H9 (cell line): ENCODE measurements around the gene TMEM169. TPM values are rescaled to one million over a fixed set of nuclear protein-coding genes. Genes with fewer than 3 reads are reported as not detected.

Experiments used
- DNase-seq: peaks from one replicate; pipeline ENCODE4 v3.0.0-alpha.2; 2017
- H2AFZ ChIP-seq: one replicate; pipeline ENCODE4 v1.6.1; 2013; ENCODE audit warnings: mild to moderate bottlenecking, low read length, control low read depth, moderate library complexity
- H2AK5ac ChIP-seq: 2 replicates; pipeline ENCODE4 v1.6.1; 2013; ENCODE audit warnings: low read length, control low read depth, mixed read lengths; ENCODE audit not compliant: insufficient read length
- H2BK120ac ChIP-seq: one replicate; pipeline ENCODE4 v1.6.1; 2013; ENCODE audit warnings: low read depth, mild to moderate bottlenecking, low read length, control low read depth, inconsistent platforms; ENCODE audit not compliant: poor library complexity, severe bottlenecking
- H2BK12ac ChIP-seq: 2 replicates; pipeline ENCODE4 v1.6.1; 2013; ENCODE audit warnings: low read length, control low read depth, mixed read lengths, low read depth; ENCODE audit not compliant: insufficient read length
- H2BK15ac ChIP-seq: 2 replicates; pipeline ENCODE4 v1.6.1; 2013; ENCODE audit warnings: low read depth, low read length, control low read depth
- H2BK20ac ChIP-seq: one replicate; pipeline ENCODE4 v1.6.1; 2013; ENCODE audit warnings: low read depth, mild to moderate bottlenecking, low read length, control low read depth, inconsistent platforms; ENCODE audit not compliant: poor library complexity, severe bottlenecking
- H2BK5ac ChIP-seq: 2 replicates; pipeline ENCODE4 v1.6.1; 2013; ENCODE audit warnings: low read length, control low read depth, mixed read lengths; ENCODE audit not compliant: insufficient read length
- H3K14ac ChIP-seq: 2 replicates; pipeline ENCODE4 v1.6.1; 2013; ENCODE audit warnings: low read length, control low read depth; ENCODE audit not compliant: insufficient read depth
- H3K18ac ChIP-seq: 2 replicates; pipeline ENCODE4 v1.6.1; 2013; ENCODE audit warnings: low read depth, mild to moderate bottlenecking, mixed read lengths, low read length, control low read depth; ENCODE audit not compliant: insufficient read length
- H3K23ac ChIP-seq: 2 replicates; pipeline ENCODE4 v1.6.1; 2013; ENCODE audit warnings: low read length, control low read depth, mixed read lengths, low read depth; ENCODE audit not compliant: insufficient read length
- H3K23me2 ChIP-seq: 2 replicates; pipeline ENCODE4 v1.6.1; 2013; ENCODE audit warnings: low read depth, mild to moderate bottlenecking, mixed read lengths, low read length, control low read depth; ENCODE audit not compliant: insufficient read length, poor library complexity, severe bottlenecking
- H3K27ac ChIP-seq: 2 replicates; pipeline ENCODE4 v1.5.1; 2013; ENCODE audit warnings: low read length, control low read depth, mixed read lengths, low read depth; ENCODE audit not compliant: insufficient read length
- H3K27me3 ChIP-seq: 2 replicates; pipeline ENCODE4 v1.6.1; 2013; ENCODE audit warnings: low read length, control low read depth, inconsistent platforms; ENCODE audit not compliant: insufficient read depth
- H3K4ac ChIP-seq: 2 replicates; pipeline ENCODE4 v1.6.1; 2013; ENCODE audit warnings: low read depth, mild to moderate bottlenecking, control low read depth, inconsistent platforms, low read length, moderate library complexity
- H3K4me1 ChIP-seq: 2 replicates; pipeline ENCODE4 v1.6.1; 2013; ENCODE audit warnings: low read length, control low read depth, inconsistent platforms; ENCODE audit not compliant: insufficient read depth
- H3K4me2 ChIP-seq: 2 replicates; pipeline ENCODE4 v1.6.1; 2013; ENCODE audit warnings: low read length, control low read depth, mixed read lengths; ENCODE audit not compliant: insufficient read length, insufficient read depth
- H3K56ac ChIP-seq: 2 replicates; pipeline ENCODE4 v1.6.1; 2013; ENCODE audit warnings: low read depth, mild to moderate bottlenecking, mixed read lengths, low read length, control low read depth; ENCODE audit not compliant: insufficient read length
- H3K79me1 ChIP-seq: 2 replicates; pipeline ENCODE4 v1.6.1; 2013; ENCODE audit warnings: low read depth, mild to moderate bottlenecking, moderate library complexity, low read length, control low read depth, inconsistent platforms; ENCODE audit not compliant: insufficient read depth, poor library complexity, severe bottlenecking
- H3K79me2 ChIP-seq: 2 replicates; pipeline ENCODE4 v1.6.1; 2013; ENCODE audit warnings: low read length, control low read depth, inconsistent platforms; ENCODE audit not compliant: insufficient read depth
- H3K9ac ChIP-seq: 2 replicates; pipeline ENCODE4 v1.6.1; 2013; ENCODE audit warnings: low read length, control low read depth, mixed read lengths; ENCODE audit not compliant: insufficient read length; ENCODE audit errors: extremely low read depth
- H3K9me3 ChIP-seq: one replicate; pipeline ENCODE4 v1.6.1; 2013; ENCODE audit warnings: low read depth, low read length, inconsistent platforms; ENCODE audit not compliant: control insufficient read depth
- H3T11ph ChIP-seq: one replicate; pipeline ENCODE4 v1.6.1; 2013; ENCODE audit warnings: mild to moderate bottlenecking, low read length, control low read depth, inconsistent platforms
- H4K20me1 ChIP-seq: one replicate; pipeline ENCODE4 v1.6.1; 2013; ENCODE audit not compliant: control insufficient read depth, insufficient read length, insufficient read depth
- H4K5ac ChIP-seq: 2 replicates; pipeline ENCODE4 v1.6.1; 2013; ENCODE audit warnings: low read depth, mild to moderate bottlenecking, mixed read lengths, low read length, control low read depth; ENCODE audit not compliant: insufficient read length
- H4K8ac ChIP-seq: replicated peaks from 2 replicates; pipeline ENCODE4 v1.6.1; 2013; ENCODE audit warnings: low read length, control low read depth, mixed read lengths, low read depth; ENCODE audit not compliant: insufficient read length
- H4K91ac ChIP-seq: 2 replicates; pipeline ENCODE4 v1.6.1; 2013; ENCODE audit warnings: low read depth, mild to moderate bottlenecking, moderate library complexity, mixed read lengths, low read length, control low read depth; ENCODE audit not compliant: insufficient read length
- H3K27ac Mint-ChIP-seq, 3 experiments: 2 replicates in 2 of 3; 3 replicates in 1 of 3; pipeline ENCODE4 v1.8.0; 2020 to 2021; ENCODE audit warnings: mixed read lengths in 3 of 3, mild to moderate bottlenecking in 1 of 3, moderate library complexity in 1 of 3
- H3K27me3 Mint-ChIP-seq: 2 replicates; pipeline ENCODE4 v1.8.0; 2021; ENCODE audit warnings: low read depth, mild to moderate bottlenecking, moderate library complexity, mixed read lengths
- H3K36me3 Mint-ChIP-seq, 3 experiments: 2 replicates in 2 of 3; 3 replicates in 1 of 3; pipeline ENCODE4 v1.8.0; 2020 to 2021; ENCODE audit warnings: low read depth in 3 of 3, mixed read lengths in 3 of 3; ENCODE audit not compliant: insufficient read depth in 1 of 3
- H3K4me1 Mint-ChIP-seq, 2 experiments: 2 replicates each; pipeline ENCODE4 v1.8.0; 2020; ENCODE audit warnings: mixed read lengths in 2 of 2
- H3K4me3 Mint-ChIP-seq, 2 experiments: 2 replicates in 1 of 2; 3 replicates in 1 of 2; pipeline ENCODE4 v1.8.0; 2020 to 2021; ENCODE audit warnings: mild to moderate bottlenecking in 2 of 2, mixed read lengths in 2 of 2, moderate library complexity in 1 of 2
- H3K9me3 Mint-ChIP-seq, 2 experiments: 2 replicates in 1 of 2; 3 replicates in 1 of 2; pipeline ENCODE4 v1.8.0; 2020; ENCODE audit warnings: mild to moderate bottlenecking in 2 of 2, mixed read lengths in 2 of 2, moderate library complexity in 1 of 2
- WGBS: extraction: QIAGEN DNeasy Blood & Tissue Kit; methylation state at CpG from one replicate; pipeline ENCODE4 v1.1.7; 2013; ENCODE audit warnings: missing lambda C conversion rate, low lambda C conversion rate, mixed read lengths; ENCODE audit not compliant: insufficient read length; ENCODE audit errors: extremely low coverage; 5-methylcytosine and 5-hydroxymethylcytosine counted together
- total RNA-seq: library from RNA; stranded (reverse); gene quantifications from 2 replicates; pipeline ENCODE4 v1.2.1, GENCODE V29; 2021
- TF ChIP-seq, protein P1 (sequence below): fragments of 200-600 bp; sonication (generic); conservative IDR thresholded peaks from 3 replicates; pipeline ENCODE4 v1.8.0; 2021; ENCODE audit warnings: antibody characterized with exemption, mild to moderate bottlenecking

The TMEM169 gene
- total RNA-seq, 1 experiment from 2014 or later, result 1.0 TPM

GRCh38 chr2:216114714-216115531, 33.2 kb downstream of the TMEM169 start:
- WGBS, result no CpG with 5 or more reads among the region's 29 CpGs
- H3K27ac Mint-ChIP-seq, result peak overlapping the region; percentile 99 to 100 (median 99)
- Histone ChIP-seq H3K18ac (peak overlapping the region; percentile 67), H2BK12ac (no peak overlapping the region), H2BK20ac (no peak overlapping the region), H3K79me1 (peaks cover 8% of the 10 kb centered on the region), H2AFZ (no peak overlapping the region), H4K8ac (peak overlapping the region; percentile 29), H3K9ac (peak overlapping the region; percentile 96), H3K56ac (no peak overlapping the region), H3K23me2 (peaks cover 6% of the 10 kb centered on the region), H4K91ac (no peak overlapping the region), H3K27ac (peak overlapping the region; percentile 46), H3T11ph (peak overlapping the region; percentile 89), H2BK120ac (peak overlapping the region; percentile 96), H3K9me3 (no peaks in the 10 kb centered on the region), H4K5ac (peak overlapping the region; percentile 89), H3K23ac (no peak overlapping the region), H3K4me2 (peak overlapping the region; percentile 36), H3K14ac (peak overlapping the region; percentile 90; the same call in 1 of the 2 replicates), H3K27me3 (no peaks in the 10 kb centered on the region), H2AK5ac (peak overlapping the region; percentile 54), H3K79me2 (peaks cover 31% of the 10 kb centered on the region; the same call in 1 of the 2 replicates), H4K20me1 (no peaks in the 10 kb centered on the region), H2BK5ac (peak overlapping the region; percentile 6), H3K4ac (peak overlapping the region; percentile 85; the same call in 1 of the 2 replicates), H3K4me1 (peaks cover 2% of the 10 kb centered on the region; the same call in 1 of the 2 replicates), H2BK15ac (no peak overlapping the region)
- TF ChIP-seq, protein P1, sequence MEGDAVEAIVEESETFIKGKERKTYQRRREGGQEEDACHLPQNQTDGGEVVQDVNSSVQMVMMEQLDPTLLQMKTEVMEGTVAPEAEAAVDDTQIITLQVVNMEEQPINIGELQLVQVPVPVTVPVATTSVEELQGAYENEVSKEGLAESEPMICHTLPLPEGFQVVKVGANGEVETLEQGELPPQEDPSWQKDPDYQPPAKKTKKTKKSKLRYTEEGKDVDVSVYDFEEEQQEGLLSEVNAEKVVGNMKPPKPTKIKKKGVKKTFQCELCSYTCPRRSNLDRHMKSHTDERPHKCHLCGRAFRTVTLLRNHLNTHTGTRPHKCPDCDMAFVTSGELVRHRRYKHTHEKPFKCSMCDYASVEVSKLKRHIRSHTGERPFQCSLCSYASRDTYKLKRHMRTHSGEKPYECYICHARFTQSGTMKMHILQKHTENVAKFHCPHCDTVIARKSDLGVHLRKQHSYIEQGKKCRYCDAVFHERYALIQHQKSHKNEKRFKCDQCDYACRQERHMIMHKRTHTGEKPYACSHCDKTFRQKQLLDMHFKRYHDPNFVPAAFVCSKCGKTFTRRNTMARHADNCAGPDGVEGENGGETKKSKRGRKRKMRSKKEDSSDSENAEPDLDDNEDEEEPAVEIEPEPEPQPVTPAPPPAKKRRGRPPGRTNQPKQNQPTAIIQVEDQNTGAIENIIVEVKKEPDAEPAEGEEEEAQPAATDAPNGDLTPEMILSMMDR, result peak; percentile 92
- peak; percentile 97 for DNase-seq
- peaks cover 46 to 64% of the 10 kb centered on the region in 2 experiments for H3K4me1 Mint-ChIP-seq
- no peaks in the 10 kb centered on the region; a peak in 1 of 5 replicates for H3K9me3 Mint-ChIP-seq
- peaks cover 68 to 98% (median 94%) of the 10 kb centered on the region in 3 experiments for H3K36me3 Mint-ChIP-seq
- no peaks in the 10 kb centered on the region for H3K27me3 Mint-ChIP-seq
- peak overlapping the region; percentile 72 to 76 for H3K4me3 Mint-ChIP-seq
